GM18508 (cell line): ENCODE measurements around the gene TP73.

ENCODE experiments used
- ATAC-seq: cut with Tn5 transposase; IDR thresholded peaks from one replicate; pipeline ENCODE4 v1.9.1; 2021; ENCODE audit warnings: moderate number of reproducible peaks; ENCODE audit not compliant: insufficient read depth, unreplicated experiment

TP73 gene

GRCh38 chr1:3632716-3633343 is 19.5 kb upstream of the TP73 start:
- no peak for ATAC-seq

GRCh38 chr1:3633344-3634058 is 18.8 kb upstream of the TP73 start:
- no peak for ATAC-seq

DNA sequence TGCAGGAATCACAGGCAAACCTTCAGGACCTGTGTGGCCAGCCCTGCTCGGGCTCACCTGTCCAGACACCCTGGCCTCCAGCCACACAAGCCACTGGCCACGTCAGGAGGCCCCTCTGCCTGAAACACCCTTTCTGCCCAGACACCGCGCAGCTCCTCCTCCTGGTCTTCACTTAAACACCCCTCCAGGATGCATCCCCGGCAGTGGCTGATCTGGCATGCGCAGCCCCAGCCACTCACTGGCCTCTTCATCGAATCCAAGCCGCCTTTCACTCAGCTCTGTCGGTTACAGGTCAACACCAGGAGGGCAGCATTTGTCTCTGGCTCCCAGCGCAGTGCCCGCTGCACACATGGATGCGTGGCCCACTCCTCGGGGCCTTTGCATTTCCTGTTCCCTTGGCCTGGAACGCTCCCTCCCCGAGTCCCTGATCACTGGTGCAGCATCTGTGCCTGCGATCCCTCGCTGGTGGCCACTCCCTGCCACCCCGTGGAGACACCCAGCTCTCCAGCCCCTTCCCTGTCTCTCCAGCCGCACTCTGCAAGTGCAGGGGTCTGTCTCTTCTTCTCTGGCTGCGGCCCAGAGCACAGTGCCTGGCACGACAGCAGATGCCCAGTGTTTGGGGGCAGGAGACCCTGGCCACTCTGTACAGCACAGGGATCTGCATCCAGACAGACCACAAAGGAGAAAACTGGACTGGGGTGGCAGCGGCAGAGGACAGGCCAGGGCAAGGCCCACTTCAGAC is 18.1 kb upstream of the TP73 start:
- no peak for ATAC-seq

GRCh38 chr1:3636080-3636479 is 16.2 kb upstream of the TP73 start:
- no peak for ATAC-seq

DNA sequence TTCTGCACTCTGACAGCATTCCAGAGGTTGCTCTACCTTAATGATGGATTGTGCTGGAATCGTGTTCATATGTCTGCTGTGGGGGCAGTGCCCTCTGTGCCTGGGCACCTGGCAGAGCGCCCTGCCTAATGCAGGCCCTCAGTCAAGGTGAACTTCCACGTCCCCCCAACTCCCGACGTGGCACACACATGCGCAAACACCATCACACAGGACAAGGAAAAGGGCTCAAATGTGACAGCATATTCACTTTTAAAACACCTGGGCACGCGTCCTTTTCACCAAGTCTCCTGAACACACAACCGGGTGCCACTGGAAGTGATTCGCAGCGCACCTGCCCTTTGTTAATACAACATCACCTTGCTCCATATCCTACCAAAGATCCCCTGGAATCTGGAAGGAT is 15.8 kb upstream of the TP73 start:
- no peak for ATAC-seq

DNA sequence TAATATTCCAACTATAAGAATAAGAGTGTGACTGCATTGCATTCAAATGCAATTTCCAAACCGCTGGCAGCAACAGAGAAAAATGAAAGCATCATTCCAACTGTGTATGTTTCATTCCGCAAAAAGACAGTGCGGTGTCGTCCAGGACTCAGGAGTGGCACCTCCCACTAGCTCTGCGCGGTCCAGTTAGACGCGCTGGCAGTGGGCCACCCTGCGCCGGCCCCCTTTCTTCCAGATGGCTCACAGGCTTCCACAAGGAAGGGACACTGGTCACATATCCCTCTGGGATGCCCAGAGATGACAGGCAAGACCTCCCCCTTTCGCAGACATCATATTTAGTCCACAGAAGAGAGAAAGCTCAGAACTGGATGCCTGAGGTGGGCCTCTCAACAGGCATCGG is 14.3 kb upstream of the TP73 start:
- no peak for ATAC-seq

GRCh38 chr1:3638676-3639075 is 13.6 kb upstream of the TP73 start:
- no peak for ATAC-seq

GRCh38 chr1:3639397-3639911 is 12.9 kb upstream of the TP73 start:
- ATAC-seq, result no peak

DNA sequence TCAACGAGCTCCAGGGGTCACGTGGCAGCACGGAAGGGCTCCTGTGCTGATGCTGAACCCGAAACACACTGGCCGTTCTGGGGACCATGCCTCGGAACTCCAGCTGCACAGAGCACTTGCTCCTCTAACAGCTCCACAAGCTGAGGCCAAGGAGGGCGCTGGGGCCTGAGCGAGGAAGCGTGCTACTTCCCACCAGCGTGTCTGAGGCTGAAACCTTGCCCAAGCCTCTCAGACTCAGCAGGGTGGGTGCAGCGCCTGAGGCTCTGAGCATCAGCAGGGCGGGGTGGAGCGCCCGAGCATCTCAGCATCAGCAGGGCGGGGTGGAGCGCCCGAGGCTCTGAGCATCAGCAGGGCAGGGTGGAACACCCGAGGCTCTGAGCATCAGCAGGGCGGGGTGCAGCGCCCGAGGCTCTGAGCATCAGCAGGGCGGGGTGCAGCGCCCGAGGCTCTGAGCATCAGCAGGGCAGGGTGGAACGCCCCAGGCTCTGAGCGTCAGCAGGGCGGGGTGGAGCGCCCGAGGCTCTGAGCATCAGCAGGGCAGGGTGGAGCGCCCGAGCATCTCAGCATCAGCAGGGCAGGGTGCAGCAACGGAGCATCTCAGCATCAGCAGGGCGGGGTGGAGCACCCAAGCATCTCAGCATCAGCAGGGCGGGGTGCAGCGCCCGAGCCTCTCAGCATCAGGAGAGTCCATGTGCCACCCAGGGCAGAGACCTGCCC is 12.0 kb upstream of the TP73 start:
- no peak for ATAC-seq

DNA sequence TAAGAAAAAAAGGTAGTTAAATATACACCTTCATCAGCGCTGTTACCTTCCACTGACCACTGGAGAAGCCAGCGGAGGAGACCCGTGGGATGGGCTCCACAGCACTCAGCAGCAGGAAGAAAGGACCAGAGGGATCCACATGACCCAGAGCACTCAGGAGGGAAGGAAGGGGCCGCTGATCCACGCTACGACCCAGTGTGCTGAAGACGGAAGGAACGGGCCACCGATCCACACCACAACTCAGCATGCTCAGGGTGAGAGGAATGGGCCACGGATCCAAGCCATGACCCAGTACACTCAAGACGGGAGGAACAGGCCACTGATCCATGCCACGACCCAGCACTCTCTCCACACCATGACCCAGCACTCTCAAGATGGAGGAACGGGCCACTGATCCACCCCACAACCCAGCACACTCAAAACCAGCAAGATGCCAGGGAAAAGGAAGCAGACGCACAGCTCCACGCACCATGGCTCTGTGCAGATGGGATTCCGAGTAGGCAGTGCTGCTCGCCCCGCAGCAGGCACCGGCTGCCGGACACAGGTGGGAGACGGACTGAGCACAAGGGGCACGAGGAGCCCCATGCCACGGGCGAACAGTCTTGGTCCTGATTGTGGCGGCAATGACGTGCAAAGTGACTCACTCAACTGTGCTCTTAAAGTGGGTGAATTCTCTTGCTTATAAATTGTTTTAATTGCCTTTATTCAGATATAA is 11.1 kb upstream of the TP73 start:
- ATAC-seq, result no peak

- no peak for ATAC-seq
These were observed 10.5 kb upstream of the TP73 start for GRCh38 chr1:3641816-3642215.

DNA sequence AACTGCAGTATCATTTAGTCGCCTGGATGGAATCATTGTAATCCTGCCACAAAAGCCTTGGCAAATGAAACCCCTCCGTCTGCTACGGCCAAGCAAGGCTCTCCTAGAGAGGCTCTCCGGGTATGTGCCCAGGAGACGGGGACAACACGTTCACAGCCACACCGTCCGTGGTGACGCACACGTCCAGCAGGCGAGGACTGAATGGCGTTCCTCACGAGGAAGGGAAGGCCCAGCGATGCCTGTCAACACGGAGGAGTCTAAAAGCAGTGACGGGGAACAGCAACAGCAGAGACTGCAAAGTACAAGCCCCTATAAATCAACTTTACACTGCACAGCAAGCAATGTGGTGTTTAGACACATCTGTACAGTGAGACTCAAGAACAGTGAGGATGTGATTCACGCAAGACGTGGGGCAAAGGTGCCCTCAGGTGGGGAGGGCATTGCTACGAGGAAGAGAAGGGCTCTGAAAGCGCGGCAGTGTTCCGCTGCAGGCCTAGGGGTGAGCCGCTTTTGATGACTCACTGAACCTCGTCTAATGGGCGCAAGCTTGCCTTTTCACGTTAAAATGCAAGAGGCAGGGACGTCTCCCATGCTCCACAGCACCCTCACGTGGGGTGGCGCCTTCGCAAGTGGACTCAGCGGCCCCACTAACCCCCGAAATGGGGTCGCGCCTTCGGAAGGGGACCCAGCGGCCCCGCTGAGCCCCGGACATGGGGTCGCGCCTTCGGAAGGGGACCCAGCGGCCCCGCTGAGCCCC is 9.2 kb upstream of the TP73 start:
- no peak for ATAC-seq

- no peak for ATAC-seq
These were observed 8.0 kb upstream of the TP73 start for GRCh38 chr1:3644273-3644672.

DNA sequence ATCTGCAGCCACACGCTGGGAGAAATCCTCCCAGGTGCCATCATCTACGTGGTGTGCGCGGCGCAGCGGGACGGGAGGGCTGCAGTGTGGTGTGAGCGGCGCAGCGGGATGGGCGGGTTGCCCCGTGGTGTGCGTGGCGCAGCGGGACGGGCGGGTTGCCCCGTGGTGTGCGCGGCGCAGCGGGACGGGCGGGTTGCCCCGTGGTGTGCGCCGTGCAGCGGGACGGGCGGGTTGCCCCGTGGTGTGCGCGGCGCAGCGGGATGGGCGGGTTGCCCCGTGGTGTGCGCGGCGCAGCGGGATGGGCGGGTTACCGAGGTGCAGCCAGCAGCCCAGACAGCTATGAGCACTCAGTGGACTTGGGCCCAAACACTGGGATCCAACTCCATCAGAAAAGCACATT is 7.1 kb upstream of the TP73 start:
- no peak for ATAC-seq

GRCh38 chr1:3645666-3646355 is 6.5 kb upstream of the TP73 start:
- ATAC-seq, result no peak

DNA sequence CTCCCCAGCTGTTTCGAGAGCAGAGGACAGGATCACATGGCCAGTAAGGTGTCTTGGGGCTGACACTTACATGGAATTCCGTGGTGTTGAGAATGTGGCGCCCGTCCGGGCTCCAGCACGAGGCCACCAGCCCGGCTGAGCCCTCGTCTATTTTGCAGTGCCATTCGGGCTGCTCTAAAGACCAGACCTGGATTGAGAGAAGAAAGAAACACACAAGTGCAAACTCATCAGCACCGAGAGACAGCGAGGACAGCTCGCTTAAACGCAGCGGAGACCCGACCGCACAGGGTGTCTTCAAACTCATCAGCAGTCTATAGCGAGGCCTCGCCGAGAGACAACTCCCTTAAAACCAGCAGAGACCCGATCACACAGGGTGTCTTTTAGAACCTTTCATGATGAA is 5.7 kb upstream of the TP73 start:
- no peak for ATAC-seq

- no peak for ATAC-seq
These were observed 2.7 kb upstream of the TP73 start, which contains the start of gene WRAP73 for GRCh38 chr1:3649342-3650247. Gene WRAP73, minus strand, starts transcription at chr1:3650103. Its CDS starts 104 bp downstream, at chr1:3649999.
